ENCODE results near the gene PRPS2. TPM values are rescaled to one million over a fixed set of nuclear protein-coding genes. Genes with fewer than 3 reads are reported as not detected.

PRPS2 gene
- polyA plus RNA-seq, 3 donors, result 8.2 to 19.6 (median 17.3) TPM

DNA sequence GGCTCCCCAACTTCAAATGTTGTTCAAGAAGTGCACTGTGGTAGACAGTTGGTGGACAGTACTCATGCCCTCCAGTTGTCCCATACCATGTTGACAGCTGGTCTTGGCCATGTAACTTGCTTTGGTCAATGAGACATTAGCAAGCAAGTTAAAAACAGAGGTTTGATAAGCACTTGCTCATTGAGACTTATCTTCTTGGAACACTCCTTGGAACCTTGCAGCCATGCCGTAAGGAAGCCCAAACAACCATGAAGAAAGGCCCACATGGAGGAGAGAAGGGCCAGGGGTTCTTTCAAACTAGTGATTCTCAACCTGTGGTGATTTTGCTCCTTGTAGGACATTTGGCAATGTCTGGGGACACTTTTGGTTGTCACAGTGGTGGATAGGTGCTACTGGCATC, 2.6 kb upstream of the PRPS2 start:
- Histone ChIP-seq H2AFZ (ENCODE audit: insufficient read depth, low read depth, low read length, poor library complexity, severe bottlenecking) (no peak overlapping the region), H3K4me3 (replicated peaks in 1 of 3; ENCODE audit: low read depth in 2 of 3, low read length in 3 of 3) (no peak overlapping the region), H3K36me3 (replicated peaks in 1 of 2; ENCODE audit: control insufficient read depth in 1 of 2, insufficient read depth in 2 of 2, low read length in 2 of 2) (no peaks in the 10 kb centered on the region), H3K27me3 (ENCODE audit: control insufficient read depth in 2 of 2, insufficient read depth in 2 of 2, low read length in 2 of 2) (peaks cover 0 to 11% of the 10 kb centered on the region in 2 donors), H3K9me3 (replicated peaks in 1 of 2; ENCODE audit: control insufficient read depth in 1 of 2, insufficient read depth in 1 of 2, low read length in 2 of 2) (peaks cover 0 to 3% of the 10 kb centered on the region in 2 donors), H3K4me1 (ENCODE audit: control insufficient read depth in 1 of 2, insufficient read depth in 2 of 2, low read length in 2 of 2) (peaks cover 5 to 9% of the 10 kb centered on the region in 2 donors), H3K27ac (ENCODE audit: low read depth in 1 of 2, low read length in 2 of 2) (no peak overlapping the region), H3K79me2 (ENCODE audit: insufficient read depth, low read length) (peaks cover 20% of the 10 kb centered on the region), H4K20me1 (ENCODE audit: insufficient read depth, low read length) (no peaks in the 10 kb centered on the region), H3K9ac (ENCODE audit: insufficient read depth, low read length, poor library complexity, severe bottlenecking) (no peak overlapping the region), H3K4me2 (replicated peaks; ENCODE audit: extremely low read depth, low read length, poor library complexity, severe bottlenecking) (no peak overlapping the region)
- TF ChIP-seq, protein P1, sequence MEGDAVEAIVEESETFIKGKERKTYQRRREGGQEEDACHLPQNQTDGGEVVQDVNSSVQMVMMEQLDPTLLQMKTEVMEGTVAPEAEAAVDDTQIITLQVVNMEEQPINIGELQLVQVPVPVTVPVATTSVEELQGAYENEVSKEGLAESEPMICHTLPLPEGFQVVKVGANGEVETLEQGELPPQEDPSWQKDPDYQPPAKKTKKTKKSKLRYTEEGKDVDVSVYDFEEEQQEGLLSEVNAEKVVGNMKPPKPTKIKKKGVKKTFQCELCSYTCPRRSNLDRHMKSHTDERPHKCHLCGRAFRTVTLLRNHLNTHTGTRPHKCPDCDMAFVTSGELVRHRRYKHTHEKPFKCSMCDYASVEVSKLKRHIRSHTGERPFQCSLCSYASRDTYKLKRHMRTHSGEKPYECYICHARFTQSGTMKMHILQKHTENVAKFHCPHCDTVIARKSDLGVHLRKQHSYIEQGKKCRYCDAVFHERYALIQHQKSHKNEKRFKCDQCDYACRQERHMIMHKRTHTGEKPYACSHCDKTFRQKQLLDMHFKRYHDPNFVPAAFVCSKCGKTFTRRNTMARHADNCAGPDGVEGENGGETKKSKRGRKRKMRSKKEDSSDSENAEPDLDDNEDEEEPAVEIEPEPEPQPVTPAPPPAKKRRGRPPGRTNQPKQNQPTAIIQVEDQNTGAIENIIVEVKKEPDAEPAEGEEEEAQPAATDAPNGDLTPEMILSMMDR (IDR thresholded peaks at IDR 0.05), result no peak
- 100% methylated on average over 1 of the region's 1 CpG for WGBS (ENCODE audit: insufficient coverage)
- intact Hi-C loops (cut with micrococcal nuclease), result no loop called here
- no peak overlapping the region for H3K4me3 Mint-ChIP-seq
- H3K36me3 Mint-ChIP-seq, result no peaks in the 10 kb centered on the region
- DNase-seq, result no peak
- peaks cover 0 to 23% (median 9%) of the 10 kb centered on the region in 7 donors for H3K9me3 Mint-ChIP-seq
- peaks cover 0 to 34% (median 2%) of the 10 kb centered on the region in 3 donors for H3K27me3 Mint-ChIP-seq (ENCODE audit: low read depth in 3 of 3)
- H3K4me1 Mint-ChIP-seq, result peaks cover 19% of the 10 kb centered on the region
- no peak overlapping the region for H3K27ac Mint-ChIP-seq

DNA sequence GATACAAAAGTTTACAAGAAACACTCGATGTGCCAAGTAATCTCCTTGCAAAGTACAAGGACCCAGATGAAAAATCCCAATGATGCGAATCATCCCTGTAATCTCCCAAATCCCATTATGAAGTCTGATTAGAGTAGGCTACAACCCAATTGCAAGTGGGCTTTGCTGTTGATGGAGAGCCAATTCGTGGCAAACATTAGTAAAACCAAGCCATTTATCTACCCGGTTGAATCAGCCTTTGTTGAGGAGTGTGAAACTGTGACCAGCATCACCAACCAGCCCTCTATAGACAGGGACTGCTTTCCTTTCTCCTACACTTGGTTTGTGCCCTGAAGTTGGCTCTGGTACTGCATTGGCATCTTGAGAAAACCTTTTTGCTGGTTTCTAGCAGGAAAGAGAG, 1.2 kb upstream of the PRPS2 start:
- Histone ChIP-seq H3K27me3 (ENCODE audit: control insufficient read depth in 2 of 2, insufficient read depth in 2 of 2, low read length in 2 of 2) (peaks cover 0 to 6% of the 10 kb centered on the region in 2 donors), H3K4me2 (replicated peaks; ENCODE audit: extremely low read depth, low read length, poor library complexity, severe bottlenecking) (no peak overlapping the region), H3K36me3 (replicated peaks in 1 of 2; ENCODE audit: control insufficient read depth in 1 of 2, insufficient read depth in 2 of 2, low read length in 2 of 2) (no peaks in the 10 kb centered on the region), H3K9ac (ENCODE audit: insufficient read depth, low read length, poor library complexity, severe bottlenecking) (no peak overlapping the region), H2AFZ (ENCODE audit: insufficient read depth, low read depth, low read length, poor library complexity, severe bottlenecking) (no peak overlapping the region), H3K4me3 (replicated peaks in 1 of 3; ENCODE audit: low read depth in 2 of 3, low read length in 3 of 3) (no peak overlapping the region), H3K9me3 (replicated peaks in 1 of 2; ENCODE audit: control insufficient read depth in 1 of 2, insufficient read depth in 1 of 2, low read length in 2 of 2) (peaks cover 0 to 8% of the 10 kb centered on the region in 2 donors), H3K79me2 (ENCODE audit: insufficient read depth, low read length) (peaks cover 34% of the 10 kb centered on the region), H3K4me1 (ENCODE audit: control insufficient read depth in 1 of 2, insufficient read depth in 2 of 2, low read length in 2 of 2) (peaks cover 5 to 9% of the 10 kb centered on the region in 2 donors), H3K27ac (ENCODE audit: low read depth in 1 of 2, low read length in 2 of 2) (no peak overlapping the region), H4K20me1 (ENCODE audit: insufficient read depth, low read length) (no peaks in the 10 kb centered on the region)
- TF ChIP-seq, protein P1 (IDR thresholded peaks at IDR 0.05), result no peak
- no peak for DNase-seq
- whole genome bisulfite sequencing (ENCODE audit: insufficient coverage), result no CpG with 5 or more reads among the region's 4 CpGs
- Mint-ChIP-seq H3K4me3 (no peak overlapping the region), H3K36me3 (no peaks in the 10 kb centered on the region), H3K27ac (no peak overlapping the region), H3K4me1 (peaks cover 21% of the 10 kb centered on the region), H3K27me3 (ENCODE audit: low read depth in 3 of 3) (peaks cover 0 to 32% (median 2%) of the 10 kb centered on the region in 3 donors), H3K9me3 (peaks cover 0 to 27% (median 16%) of the 10 kb centered on the region in 7 donors)
- intact Hi-C loops (cut with micrococcal nuclease), result no loop called here
